ENCODE results near the gene CFB.

CFB gene

DNA sequence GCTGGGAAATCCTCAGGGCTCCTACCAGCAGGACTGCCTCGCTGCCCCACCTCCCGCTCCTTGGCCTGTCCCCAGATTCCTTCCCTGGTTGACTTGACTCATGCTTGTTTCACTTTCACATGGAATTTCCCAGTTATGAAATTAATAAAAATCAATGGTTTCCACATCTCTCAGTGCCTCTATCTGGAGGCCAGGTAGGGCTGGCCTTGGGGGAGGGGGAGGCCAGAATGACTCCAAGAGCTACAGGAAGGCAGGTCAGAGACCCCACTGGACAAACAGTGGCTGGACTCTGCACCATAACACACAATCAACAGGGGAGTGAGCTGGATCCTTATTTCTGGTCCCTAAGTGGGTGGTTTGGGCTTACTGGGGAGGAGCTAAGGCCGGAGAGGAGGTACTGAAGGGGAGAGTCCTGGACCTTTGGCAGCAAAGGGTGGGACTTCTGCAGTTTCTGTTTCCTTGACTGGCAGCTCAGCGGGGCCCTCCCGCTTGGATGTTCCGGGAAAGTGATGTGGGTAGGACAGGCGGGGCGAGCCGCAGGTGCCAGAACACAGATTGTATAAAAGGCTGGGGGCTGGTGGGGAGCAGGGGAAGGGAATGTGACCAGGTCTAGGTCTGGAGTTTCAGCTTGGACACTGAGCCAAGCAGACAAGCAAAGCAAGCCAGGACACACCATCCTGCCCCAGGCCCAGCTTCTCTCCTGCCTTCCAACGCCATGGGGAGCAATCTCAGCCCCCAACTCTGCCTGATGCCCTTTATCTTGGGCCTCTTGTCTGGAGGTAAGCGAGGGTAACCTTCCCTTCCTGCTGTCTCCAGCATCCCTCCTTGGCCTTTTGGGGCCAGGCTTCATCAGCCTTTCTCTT, at the start of gene CFB:
TSS of gene CFB (plus strand) at position 589 of the 863 bp plus-strand sequence. CDS start at position 716, 127 bp downstream.
- no peak for DNase-seq (ENCODE audit: low read depth)
- H3K4me3 ChIP-seq (ENCODE audit: low read depth, low read length): no peak within 1 kb of the TSS
- TF ChIP-seq, protein P1, sequence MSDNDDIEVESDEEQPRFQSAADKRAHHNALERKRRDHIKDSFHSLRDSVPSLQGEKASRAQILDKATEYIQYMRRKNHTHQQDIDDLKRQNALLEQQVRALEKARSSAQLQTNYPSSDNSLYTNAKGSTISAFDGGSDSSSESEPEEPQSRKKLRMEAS (IDR thresholded peaks at IDR 0.05; ENCODE audit: low read depth, low read length): no peak
- TF ChIP-seq POLR2A (IDR thresholded peaks at IDR 0.05; ENCODE audit: extremely low read depth, insufficient read length): no peak
- TF ChIP-seq MYC (IDR thresholded peaks at IDR 0.05; ENCODE audit: low read depth, low read length): no peak
- TF ChIP-seq, protein P2, sequence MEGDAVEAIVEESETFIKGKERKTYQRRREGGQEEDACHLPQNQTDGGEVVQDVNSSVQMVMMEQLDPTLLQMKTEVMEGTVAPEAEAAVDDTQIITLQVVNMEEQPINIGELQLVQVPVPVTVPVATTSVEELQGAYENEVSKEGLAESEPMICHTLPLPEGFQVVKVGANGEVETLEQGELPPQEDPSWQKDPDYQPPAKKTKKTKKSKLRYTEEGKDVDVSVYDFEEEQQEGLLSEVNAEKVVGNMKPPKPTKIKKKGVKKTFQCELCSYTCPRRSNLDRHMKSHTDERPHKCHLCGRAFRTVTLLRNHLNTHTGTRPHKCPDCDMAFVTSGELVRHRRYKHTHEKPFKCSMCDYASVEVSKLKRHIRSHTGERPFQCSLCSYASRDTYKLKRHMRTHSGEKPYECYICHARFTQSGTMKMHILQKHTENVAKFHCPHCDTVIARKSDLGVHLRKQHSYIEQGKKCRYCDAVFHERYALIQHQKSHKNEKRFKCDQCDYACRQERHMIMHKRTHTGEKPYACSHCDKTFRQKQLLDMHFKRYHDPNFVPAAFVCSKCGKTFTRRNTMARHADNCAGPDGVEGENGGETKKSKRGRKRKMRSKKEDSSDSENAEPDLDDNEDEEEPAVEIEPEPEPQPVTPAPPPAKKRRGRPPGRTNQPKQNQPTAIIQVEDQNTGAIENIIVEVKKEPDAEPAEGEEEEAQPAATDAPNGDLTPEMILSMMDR (IDR thresholded peaks at IDR 0.05; ENCODE audit: low read depth, low read length): no peak

DNA sequence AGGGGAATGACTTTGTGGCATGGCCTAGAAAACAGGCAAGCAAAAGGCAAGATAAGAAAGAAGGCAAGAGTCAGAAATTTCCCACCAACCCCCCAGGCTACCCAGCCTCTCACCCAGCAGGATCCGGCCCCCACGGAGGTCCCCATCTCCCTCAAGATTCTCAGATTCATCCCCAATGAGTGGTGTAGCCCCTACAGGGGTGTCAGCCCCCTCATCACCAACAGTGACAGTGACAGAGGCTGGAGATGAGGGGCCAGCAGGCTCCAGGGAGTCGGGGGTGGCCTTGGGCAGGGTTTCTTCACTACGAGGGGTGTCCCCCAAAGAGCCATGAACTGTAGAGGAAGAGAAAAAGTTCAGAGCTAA, 49.4 kb upstream of the CFB start:
- TF ChIP-seq MYC (IDR thresholded peaks at IDR 0.05; ENCODE audit: low read depth, low read length) (no peak), POLR2A (IDR thresholded peaks at IDR 0.05; ENCODE audit: extremely low read depth, insufficient read length) (no peak)
- TF ChIP-seq, protein P2 (IDR thresholded peaks at IDR 0.05; ENCODE audit: low read depth, low read length): no peak
- TF ChIP-seq, protein P1 (IDR thresholded peaks at IDR 0.05; ENCODE audit: low read depth, low read length): no peak
- peak overlapping the region; percentile 66 for H3K4me3 ChIP-seq (ENCODE audit: low read depth, low read length)
- DNase-seq (ENCODE audit: low read depth): no peak

DNA sequence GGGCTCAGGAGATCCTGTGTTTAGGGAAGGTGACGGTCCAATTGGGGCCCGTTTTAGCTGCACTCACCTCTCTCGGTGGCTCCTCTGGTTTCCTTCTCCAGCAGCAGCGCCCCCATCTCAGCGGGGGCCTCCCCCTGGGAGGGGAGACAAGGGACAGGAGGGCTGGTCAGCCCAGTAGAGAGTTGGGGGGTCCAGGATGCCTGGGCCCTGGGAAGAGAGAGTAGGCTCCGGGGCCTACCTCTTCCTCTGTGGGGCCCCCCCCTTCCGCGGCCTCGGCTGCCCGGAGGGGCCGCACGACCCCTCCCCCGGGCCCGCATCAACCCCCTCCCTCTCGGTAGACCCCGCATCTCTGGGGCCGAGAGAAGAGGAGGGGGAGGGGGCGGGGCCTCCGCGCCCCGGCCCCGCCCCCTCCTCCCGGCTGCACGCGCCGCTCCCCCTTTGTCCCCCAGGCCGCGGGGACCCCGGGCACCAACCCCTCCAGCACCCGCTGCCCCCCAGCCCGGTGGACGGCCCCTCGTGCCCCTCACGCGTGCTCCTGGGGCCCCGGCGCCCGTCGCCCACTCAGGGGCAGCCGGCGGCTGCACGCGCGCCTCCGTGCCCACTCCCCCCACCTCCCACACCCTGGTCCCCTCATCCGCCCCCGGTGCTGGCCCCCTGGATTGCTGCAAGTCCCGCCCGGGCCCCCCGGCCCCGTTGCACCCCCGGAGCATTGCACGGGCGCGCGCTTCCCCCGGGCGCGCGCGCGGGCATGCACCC, 48.9 kb upstream of the CFB start:
- peak overlapping the region; percentile 66 for H3K4me3 ChIP-seq (ENCODE audit: low read depth, low read length)
- DNase-seq (ENCODE audit: low read depth): peak; percentile 29
- TF ChIP-seq, protein P1 (IDR thresholded peaks at IDR 0.05; ENCODE audit: low read depth, low read length): no peak
- TF ChIP-seq POLR2A (IDR thresholded peaks at IDR 0.05; ENCODE audit: extremely low read depth, insufficient read length): no peak
- TF ChIP-seq, protein P2 (IDR thresholded peaks at IDR 0.05; ENCODE audit: low read depth, low read length): no peak
- TF ChIP-seq MYC (IDR thresholded peaks at IDR 0.05; ENCODE audit: low read depth, low read length): no peak

DNA sequence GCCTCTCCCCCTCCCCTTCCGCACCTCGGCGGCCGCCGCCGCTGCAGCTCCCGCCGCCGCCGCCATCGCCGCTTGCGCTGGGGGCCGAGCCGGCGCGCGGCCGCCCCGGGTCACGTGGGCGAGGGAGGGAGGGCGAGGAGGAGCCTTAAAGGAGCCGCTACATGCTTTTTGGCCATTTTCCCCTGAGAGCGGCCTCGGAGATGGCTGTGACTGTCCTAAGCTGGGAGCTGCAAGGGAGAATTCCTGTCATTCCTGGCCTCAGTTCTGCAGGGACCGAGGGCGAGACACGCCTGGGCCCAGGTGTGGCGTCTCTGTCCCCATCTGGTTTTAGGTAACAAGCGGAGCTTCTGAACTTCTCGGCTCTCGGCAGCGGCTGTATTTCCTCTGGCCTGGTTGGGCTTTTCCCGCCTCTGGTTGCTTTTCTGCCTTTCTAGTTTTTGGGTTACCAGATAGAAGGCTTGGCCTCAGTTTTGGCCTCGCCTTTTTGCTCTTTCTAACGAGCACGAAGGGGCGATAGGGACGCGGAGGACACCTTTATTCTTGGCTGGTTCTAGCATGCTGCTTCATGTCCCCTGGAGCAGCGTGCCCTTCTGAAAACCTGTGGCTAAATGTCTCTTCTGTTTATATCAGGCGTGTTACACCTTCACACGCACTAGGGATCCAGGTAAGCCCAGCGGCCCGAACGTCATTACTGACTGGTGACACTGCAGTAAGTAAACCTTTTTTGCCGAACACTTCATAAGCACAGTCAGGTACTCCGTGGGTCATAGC, 48.1 kb upstream of the CFB start, which contains the start of gene EHMT2:
TSS of gene EHMT2 (minus strand) at position 87 of the 771 bp plus-strand sequence. CDS start at position 66, 21 bp downstream.
- TF ChIP-seq, protein P1 (IDR thresholded peaks at IDR 0.05; ENCODE audit: low read depth, low read length): peak; percentile 88
- peak; percentile 36; the same call in 1 of the 2 replicates for TF ChIP-seq MYC (IDR thresholded peaks at IDR 0.05; ENCODE audit: low read depth, low read length)
- TF ChIP-seq, protein P2 (IDR thresholded peaks at IDR 0.05; ENCODE audit: low read depth, low read length): no peak
- peak; percentile 82 for TF ChIP-seq POLR2A (IDR thresholded peaks at IDR 0.05; ENCODE audit: extremely low read depth, insufficient read length)
- peak; percentile 91 for DNase-seq (ENCODE audit: low read depth)
- peak within 1 kb of the TSS; percentile 99 for H3K4me3 ChIP-seq (ENCODE audit: low read depth, low read length)

DNA sequence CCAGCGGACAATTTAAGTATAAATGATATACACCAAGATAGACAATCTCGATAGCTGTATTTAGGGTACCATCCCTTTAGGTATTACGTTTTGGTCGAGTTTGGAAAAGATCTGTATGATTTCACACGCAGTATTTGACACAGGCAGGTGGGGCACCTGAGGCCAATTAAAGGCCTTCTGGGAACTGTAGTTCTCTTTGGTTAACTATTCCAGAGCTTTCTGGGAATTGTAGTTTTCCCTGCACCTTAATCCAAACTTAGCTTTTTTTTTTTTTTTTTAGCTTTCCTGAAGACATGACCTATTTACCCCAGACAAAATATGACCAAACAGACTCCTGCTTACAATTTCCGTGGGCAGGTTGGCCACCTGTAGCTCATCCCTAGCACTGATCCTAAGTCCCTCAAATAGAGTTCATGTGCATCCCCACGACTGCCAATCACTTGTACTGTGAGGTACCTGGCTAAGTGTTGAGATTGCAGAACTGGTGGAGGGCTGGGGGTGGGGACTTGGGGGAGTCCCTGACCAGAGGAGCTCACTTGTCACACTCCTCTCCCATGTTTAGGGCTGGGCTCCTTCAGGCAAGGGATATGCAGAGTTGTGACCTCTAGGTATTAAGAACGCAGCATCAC, 47.4 kb upstream of the CFB start:
- no peak for TF ChIP-seq MYC (IDR thresholded peaks at IDR 0.05; ENCODE audit: low read depth, low read length)

More for the DNA sequence above, 47.4 kb upstream of the CFB start:
- H3K4me3 ChIP-seq (ENCODE audit: low read depth, low read length): peak overlapping the region; percentile 99
- peak; percentile 59 for DNase-seq (ENCODE audit: low read depth)

Data from NB4 (cell line).